HG03439 (cell line): ENCODE results near the gene ZNF782.
"Not testable (repeated sequence)": the region's sequence is repeated elsewhere in the genome, so short reads cannot be mapped to it uniquely, and the experiment has no call there.

Source experiments
- ATAC-seq: cut with Tn5 transposase; IDR thresholded peaks from one replicate; pipeline ENCODE4 v1.9.1; 2021; ENCODE audit warnings: mild to moderate bottlenecking, moderate library complexity; ENCODE audit not compliant: unreplicated experiment

ZNF782 gene

GRCh38 chr9:96854651-96855273 lies 448 bp upstream of the ZNF782 start:
- ATAC-seq: no peak

GRCh38 chr9:96852676-96853075 lies 1.6 kb downstream of the ZNF782 start:
- no peak for ATAC-seq

GRCh38 chr9:96844040-96844439 lies 10.3 kb downstream of the ZNF782 start:
- no peak for ATAC-seq

- no peak for ATAC-seq
Measured at GRCh38 chr9:96818533-96818932, 35.8 kb downstream of the ZNF782 start.

- no peak for ATAC-seq
Measured at GRCh38 chr9:96817973-96818372, 36.3 kb downstream of the ZNF782 start.

- ATAC-seq: no peak
Measured at GRCh38 chr9:96813607-96814006, 40.7 kb downstream of the ZNF782 start.

GRCh38 chr9:96798959-96799358 lies 55.4 kb downstream of the ZNF782 start:
- not testable (repeated sequence) for ATAC-seq

- no peak for ATAC-seq
Measured at GRCh38 chr9:96784021-96784420, 70.3 kb downstream of the ZNF782 start.

- ATAC-seq: no peak
Measured at GRCh38 chr9:96782235-96782634, 72.1 kb downstream of the ZNF782 start.

GRCh38 chr9:96781552-96781951 lies 72.8 kb downstream of the ZNF782 start:
- ATAC-seq: no peak

- no peak for ATAC-seq
Measured at GRCh38 chr9:96779089-96779488, 75.2 kb downstream of the ZNF782 start.

GRCh38 chr9:96777426-96777864 lies 76.9 kb downstream of the ZNF782 start:
- no peak for ATAC-seq

- ATAC-seq: no peak
Measured at GRCh38 chr9:96771124-96771523, 83.2 kb downstream of the ZNF782 start.

GRCh38 chr9:96769989-96770388 lies 84.3 kb downstream of the ZNF782 start:
- no peak for ATAC-seq
